Kasumi-1 (cell line): ENCODE results near the gene SOX4.

Source experiments
- DNase-seq, 2 experiments: peaks; one replicate each; lab custom pipeline; 2025; lab: John Stamatoyannopoulos, UW

Gene SOX4

DNA sequence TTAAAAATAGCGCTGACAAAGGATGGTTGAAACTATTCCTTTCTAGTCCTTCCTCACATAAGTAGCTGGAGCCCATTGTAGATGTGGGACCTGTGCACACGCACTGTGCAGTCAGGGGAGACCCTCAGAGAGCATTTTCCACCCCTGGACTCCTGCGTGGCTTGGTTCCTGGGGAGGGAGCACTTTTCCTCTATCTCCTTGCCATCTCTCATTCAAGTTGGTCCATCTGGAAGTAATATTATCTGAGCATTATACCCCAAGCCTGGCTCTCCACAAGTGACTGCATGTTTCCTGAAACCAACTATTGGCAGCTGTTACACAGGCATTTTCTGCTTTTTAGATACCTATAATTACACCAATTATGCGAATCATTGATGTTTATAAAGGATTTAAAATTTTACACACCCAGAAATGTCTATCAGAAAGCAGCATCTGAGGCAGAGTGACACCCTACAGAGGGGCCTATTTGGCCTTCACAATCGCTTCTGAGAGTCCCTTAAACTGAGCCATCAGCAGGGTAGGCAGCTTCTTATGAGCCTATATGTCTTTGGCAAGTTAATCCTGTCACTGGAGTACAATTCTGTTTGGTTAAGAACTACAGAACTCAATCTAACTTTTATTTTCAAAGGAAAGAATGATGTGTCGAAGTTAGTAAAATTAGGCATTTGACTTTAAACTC is 18.7 kb downstream of the SOX4 start:
- no peak for DNase-seq

DNA sequence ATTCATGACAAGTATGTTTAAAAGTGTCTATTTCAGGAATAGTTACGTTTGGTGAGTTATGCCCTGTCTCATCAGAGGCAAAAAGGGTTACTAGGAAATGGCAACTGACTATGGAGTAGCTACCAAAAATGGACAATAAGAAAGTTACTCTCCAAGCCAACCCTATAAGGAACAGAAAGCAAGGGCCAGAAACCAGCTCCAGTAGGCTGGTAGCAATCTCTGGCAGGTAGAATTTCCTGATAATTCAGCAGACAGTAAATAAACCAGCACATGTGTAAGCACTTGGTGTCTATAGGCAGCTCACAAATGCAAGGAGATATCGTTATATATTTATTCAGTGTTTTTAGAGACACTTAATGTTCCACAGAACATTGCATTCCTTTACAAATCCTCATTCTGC is 20.3 kb downstream of the SOX4 start:
- no peak for DNase-seq

DNA sequence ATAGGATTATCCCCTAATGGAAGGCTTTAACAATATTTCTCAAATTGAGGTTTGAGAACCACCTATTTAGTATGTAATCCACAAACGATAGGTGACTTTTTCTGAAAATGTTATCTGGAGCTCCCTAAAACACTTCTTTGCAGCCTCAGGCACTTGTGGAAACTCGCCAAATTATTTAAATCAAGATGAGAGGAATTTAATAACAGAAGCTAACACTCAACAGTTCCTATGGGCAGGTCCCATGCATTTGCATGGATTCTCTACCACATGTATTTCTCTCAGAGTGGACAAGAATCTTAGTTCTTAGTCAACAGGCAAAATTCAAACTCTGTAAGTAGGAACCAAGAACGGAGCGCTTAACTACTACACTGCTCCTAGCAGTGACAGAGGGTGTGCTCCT is 20.7 kb downstream of the SOX4 start:
- DNase-seq, result no peak

DNA sequence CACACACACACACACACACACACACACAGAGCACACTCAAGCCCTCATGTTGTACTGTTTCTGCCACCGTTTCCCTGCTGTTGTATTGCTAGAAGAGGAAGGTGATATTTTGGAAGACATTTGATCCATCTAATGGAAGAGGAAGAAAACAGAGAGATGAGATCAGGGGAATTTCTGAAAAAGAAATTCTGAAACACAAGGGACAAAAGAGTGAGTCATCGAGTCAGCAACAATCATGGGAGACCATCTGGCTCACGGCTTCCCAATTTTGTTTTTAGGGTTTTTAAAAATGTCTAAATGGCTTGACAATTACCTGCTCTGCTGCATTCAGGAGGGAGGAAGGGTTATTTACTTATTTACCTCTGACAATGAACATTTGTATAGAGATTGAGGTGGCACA is 22.0 kb downstream of the SOX4 start:
- peak in 1 of 2 experiments; percentile 13 for DNase-seq

DNA sequence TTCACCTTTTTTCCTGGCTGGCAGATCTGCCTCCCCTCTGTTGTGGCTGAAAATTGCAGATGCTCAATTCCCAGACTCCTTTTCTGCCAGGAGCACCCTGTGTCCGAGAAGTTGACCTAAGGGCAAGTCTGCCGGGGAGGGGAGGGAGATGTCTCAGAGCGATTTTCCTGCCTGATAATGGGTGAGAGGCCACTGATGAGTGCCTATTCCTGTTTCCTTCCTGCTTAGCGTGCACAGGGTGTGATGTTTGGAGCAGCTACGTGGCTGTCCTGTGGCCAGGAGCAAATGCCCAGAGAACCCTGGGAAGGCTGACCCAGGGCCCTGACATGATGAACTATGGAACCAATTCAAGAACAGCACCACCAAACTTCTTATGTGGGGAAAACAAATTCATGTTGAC is 22.5 kb downstream of the SOX4 start:
- no peak for DNase-seq

DNA sequence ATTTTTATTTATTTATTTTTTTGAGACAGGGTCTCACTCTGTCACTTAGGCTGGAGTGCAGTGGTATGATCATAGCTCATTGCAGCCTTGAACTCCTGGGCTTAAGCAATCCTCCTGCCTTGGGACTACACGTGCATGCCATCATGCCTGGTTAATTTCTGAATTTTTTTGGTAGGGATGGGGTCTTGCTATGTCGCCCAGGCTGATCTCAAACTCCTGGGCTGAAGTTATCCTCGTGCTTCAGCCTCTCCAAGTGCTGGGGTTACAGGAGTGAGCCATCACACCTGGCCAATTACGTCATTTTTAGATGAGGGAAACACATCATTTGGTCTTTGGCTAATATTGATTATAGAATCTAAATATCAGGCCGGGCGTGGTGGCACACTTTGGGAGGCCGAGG is 32.1 kb downstream of the SOX4 start:
- no peak for DNase-seq

DNA sequence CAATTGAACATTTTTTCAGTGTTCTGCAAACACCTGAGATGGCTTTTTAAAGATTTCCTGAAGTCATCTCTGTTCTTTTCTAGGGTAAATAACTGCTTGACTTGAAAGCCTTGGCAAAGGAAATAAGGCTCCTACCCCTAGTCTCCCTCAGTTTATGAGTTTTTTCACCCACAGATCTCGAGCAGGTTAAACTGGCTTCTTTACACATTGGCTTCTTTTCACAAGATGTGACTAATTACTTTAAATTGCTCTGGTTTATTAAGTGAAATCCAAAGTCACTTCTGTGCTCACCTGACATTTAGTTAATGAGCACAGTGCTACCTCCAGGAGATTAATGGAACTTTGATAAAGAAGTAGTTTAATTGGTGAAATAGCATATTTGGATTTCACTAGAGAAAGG is 33.2 kb downstream of the SOX4 start:
- DNase-seq, result no peak

DNA sequence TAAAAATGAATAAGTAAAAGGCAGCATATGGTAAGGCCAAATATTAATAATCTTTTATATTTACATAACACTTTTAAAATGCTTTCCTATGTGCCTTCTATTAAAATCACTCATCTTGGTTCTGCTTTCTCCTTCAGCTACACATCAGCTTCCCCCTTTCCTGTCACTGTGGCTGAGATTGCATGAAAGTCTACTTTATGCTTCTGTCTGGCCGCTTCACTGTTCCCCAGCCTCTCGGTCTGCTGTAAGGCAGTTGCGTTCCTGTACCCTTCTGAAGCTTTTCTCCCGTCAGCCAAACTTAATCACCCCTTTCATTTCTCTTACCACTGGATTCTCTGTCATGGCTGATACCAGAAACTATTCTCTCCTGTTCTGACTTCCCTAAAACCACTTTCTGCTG is 34.6 kb downstream of the SOX4 start:
- peak; percentile 45 to 52 for DNase-seq

DNA sequence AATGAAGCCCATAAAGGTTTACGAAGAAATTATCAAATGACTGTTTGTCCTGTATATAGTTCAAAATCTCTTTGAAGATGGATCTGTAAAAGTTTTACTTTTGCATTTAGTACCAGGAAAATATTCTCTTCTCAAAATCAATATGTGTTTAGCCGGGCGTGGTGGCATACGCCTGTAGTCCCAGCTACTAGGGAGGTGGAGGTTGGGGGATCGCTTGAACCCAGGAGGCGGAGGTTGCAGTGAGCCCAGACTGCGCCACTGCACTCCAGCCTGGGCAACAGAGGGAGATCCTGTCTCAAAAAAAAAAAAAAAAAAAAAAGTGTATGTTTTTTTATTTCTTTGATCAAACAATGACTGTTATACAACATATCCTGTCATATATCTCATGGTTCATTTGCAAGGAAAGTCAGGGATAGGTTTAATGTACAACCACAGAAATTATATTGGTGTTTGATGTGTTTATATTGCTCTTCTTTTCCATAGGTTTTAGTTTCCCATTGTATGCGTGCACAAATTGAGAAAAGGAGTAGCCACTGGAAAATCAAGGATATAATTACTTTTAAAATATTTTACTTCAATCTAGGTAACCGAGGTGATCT is 40.1 kb downstream of the SOX4 start:
- DNase-seq, result no peak

DNA sequence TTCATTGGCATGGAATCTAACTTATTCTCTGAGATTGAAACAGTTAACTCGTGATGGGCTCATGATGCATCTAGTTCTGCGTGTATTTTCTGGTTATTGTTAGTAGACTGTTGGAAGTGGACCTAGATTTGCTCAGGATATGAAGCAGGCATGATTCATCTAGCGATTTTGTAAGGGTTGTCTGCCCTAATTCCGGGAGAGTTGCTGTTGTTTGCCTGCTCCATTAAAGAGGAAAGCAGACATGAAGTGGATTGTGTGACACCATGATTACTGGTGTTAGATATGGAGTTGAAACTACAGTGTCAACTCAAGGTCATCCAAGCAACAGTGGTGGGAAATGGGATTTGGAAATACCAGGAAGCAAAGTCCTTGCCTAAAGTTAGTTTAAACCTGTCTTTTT is 41.0 kb downstream of the SOX4 start:
- no peak for DNase-seq

DNA sequence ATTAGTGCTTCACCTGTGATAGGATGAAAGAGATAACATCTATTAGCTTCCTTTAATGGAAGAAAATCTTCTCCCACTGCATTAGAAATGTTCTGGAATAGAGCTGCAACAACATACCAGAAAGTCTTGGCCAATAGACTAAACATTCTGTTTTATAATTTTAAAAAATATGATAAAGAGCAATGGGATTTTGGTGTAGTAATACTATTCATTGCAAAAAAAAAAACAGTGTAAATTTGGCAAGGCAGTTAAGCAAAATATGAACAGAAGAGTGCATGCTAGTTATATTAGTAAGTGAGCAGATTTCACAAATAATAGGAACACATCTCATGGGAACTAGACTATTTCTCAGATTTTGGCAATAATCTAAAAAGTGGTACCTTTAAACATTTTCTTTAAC is 43.3 kb downstream of the SOX4 start:
- DNase-seq, result no peak

DNA sequence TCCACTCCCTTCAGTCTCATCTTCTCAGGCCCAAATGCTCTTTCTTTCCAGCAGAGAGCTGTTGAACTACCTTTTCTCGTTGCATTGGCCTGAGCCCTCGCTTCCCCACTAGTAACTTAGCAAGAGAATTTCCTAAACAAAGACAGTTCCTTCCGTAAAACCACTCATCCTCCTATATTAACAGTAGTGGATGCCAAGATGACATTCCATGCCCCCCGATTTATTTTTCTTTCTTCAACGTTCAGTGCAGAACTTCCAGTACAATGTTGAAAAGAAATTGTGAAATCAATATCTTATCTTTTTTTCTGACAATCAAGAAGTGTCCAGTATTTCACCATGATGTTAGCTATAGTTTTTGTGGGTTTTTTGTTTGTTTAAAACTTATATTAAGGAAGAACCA is 45.8 kb downstream of the SOX4 start:
- DNase-seq, result no peak
